ENCODE data around the gene LIN52.
A peak's percentile ranks its signal among the peaks of the same experiment; 100 is the strongest.

DNA sequence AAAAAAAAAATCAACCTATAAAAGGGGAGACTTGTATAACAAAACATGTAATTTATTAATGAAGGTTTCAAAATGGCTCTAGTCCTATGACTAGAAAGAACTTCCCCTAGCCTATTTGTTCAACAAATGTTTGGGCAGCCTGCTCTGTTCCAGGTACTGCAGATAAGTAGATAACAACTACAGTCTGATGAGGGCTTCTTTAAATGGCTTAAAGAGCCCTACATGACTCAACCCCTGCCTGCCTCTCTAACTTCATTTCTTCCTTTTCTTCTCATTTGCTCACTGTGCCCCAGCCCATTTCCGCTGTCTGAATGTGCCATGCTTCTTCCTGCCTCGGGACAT is 22.0 kb upstream of the LIN52 start:
- TF ChIP-seq POLR2A (IDR thresholded peaks at IDR 0.05): no peak
- TF ChIP-seq POLR2AphosphoS5 (IDR thresholded peaks at IDR 0.05): peak; percentile 49
- TF ChIP-seq, protein P1, sequence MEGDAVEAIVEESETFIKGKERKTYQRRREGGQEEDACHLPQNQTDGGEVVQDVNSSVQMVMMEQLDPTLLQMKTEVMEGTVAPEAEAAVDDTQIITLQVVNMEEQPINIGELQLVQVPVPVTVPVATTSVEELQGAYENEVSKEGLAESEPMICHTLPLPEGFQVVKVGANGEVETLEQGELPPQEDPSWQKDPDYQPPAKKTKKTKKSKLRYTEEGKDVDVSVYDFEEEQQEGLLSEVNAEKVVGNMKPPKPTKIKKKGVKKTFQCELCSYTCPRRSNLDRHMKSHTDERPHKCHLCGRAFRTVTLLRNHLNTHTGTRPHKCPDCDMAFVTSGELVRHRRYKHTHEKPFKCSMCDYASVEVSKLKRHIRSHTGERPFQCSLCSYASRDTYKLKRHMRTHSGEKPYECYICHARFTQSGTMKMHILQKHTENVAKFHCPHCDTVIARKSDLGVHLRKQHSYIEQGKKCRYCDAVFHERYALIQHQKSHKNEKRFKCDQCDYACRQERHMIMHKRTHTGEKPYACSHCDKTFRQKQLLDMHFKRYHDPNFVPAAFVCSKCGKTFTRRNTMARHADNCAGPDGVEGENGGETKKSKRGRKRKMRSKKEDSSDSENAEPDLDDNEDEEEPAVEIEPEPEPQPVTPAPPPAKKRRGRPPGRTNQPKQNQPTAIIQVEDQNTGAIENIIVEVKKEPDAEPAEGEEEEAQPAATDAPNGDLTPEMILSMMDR (IDR thresholded peaks at IDR 0.05): no peak
